ENCODE results near the gene NCF4. TPM values are rescaled to one million over a fixed set of nuclear protein-coding genes. Genes with fewer than 3 reads are reported as not detected.

The NCF4 gene
- total RNA-seq, 2 experiments from 2014 or later = 44.1 to 48.2 TPM

DNA sequence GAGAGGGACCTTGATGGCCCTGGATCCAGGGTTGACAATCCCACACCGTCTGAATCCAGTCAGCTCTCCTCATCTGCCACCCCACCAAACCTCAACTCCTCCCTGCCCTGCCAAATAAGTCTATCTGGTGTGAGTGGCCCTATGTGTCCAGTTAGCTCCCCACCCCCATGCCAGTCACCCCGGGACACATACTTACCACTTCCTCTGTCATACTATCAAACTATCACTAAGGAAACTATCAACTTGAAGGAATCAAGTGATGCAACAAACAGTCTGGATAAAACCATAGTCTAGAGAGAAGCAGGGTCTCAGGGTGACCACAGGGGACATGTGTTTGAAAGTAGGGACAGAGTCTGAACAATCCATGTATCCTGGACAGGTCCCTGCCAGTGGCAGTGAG lies 39.4 kb downstream of the NCF4 start:
- POLR2A ChIA-PET = interaction anchor here (1.2 kb wide), 1 partner anchor 9 kb away, joined by 3 read pairs; no protein-coding TSS in a partner anchor
- ATAC-seq = no peak
- DNase-seq = no peak
- H3K4me1 Mint-ChIP-seq (ENCODE audit: low read depth) = peaks cover 40% of the 10 kb centered on the region
- CTCF ChIA-PET = interaction anchor here (0.9 to 3.0 kb wide), 5 partner anchors 26 to 77 kb away, joined by 3 to 9 read pairs (median 7); partner anchors contain the start of gene NCF4
- H3K9me3 Mint-ChIP-seq (ENCODE audit: insufficient read depth) = no peaks in the 10 kb centered on the region
- H3K36me3 Mint-ChIP-seq (ENCODE audit: low read depth) = peaks cover 11% of the 10 kb centered on the region
- H3K27me3 Mint-ChIP-seq (ENCODE audit: low read depth) = peaks cover 8% of the 10 kb centered on the region
- H3K27ac Mint-ChIP-seq = peak overlapping the region; percentile 80
- no peak overlapping the region for H3K4me3 Mint-ChIP-seq

DNA sequence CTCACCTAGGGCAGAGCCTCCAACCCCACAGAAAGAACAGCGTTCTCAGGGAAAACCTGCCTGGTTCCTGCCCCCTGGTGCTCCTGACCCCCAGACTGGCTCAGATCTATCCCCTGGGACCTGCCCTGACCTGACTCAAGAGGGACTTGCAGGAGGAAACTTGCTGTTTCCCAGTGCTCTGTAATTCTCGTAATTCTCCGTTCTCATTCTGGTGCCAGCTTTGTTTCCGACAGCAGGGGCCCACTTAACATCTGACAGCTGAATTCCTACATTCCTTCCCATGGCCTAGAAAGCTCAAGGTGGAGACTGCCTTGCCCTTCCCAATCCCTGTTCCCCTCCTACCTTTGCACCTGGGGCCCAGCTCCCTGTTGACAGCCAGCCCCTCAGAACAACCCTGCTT lies 40.1 kb downstream of the NCF4 start:
- Mint-ChIP-seq H3K4me3 (peak overlapping the region; percentile 16), H3K27me3 (ENCODE audit: low read depth) (peaks cover 8% of the 10 kb centered on the region), H3K9me3 (ENCODE audit: insufficient read depth) (no peaks in the 10 kb centered on the region), H3K36me3 (ENCODE audit: low read depth) (peaks cover 9% of the 10 kb centered on the region), H3K4me1 (ENCODE audit: low read depth) (peaks cover 40% of the 10 kb centered on the region), H3K27ac (peak overlapping the region; percentile 80)
- CTCF ChIA-PET = interaction anchor here (1.6 to 3.0 kb wide), 5 partner anchors 26 to 77 kb away, joined by 5 to 9 read pairs (median 7); no protein-coding TSS in a partner anchor
- DNase-seq (no peak), ATAC-seq (no peak)
- POLR2A ChIA-PET = interaction anchor here (1.2 kb wide), 2 partner anchors 8 to 9 kb away, joined by 3 read pairs; no protein-coding TSS in a partner anchor

DNA sequence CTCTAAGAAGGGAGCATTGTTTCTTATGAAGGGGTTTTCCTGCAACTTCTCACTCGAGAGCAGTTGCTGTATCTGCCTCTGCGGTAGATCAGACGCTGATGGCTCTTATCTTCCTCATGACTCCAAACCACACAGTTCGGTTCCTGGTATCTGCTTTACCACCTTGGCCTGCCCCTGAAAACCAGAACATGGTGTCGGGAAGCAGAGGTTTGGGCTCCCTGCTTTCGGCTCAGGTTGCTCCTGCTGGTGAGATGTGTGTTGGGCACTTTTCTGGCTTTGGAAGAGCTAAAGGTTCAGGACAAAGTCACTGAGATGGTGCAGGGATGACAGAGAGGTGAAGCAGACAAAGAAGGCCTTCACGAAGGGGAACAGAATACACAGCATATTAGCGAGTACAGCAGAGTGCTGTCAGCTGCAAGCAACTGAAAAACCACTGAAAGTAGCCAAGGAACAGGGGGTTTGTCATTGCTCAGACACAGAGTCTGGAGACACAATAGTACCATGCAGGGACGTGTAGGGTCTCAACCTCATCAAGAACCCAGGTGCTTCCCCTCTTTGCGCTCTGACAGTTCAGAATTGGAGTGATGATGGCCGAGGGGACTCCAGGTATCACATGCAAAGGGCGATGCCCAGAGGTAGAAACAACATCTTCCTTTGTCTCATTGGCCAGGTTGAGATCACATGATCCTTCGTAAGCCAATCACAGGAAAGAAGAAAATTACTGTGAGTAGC lies 40.8 kb downstream of the NCF4 start:
- DNase-seq = peak; percentile 41
- H3K4me3 Mint-ChIP-seq = peak overlapping the region; percentile 16
- peaks cover 40% of the 10 kb centered on the region for H3K4me1 Mint-ChIP-seq (ENCODE audit: low read depth)
- H3K36me3 Mint-ChIP-seq (ENCODE audit: low read depth) = peaks cover 9% of the 10 kb centered on the region
- peak; percentile 70 for ATAC-seq
- ChIA-PET CTCF (interaction anchor here (1.0 to 3.0 kb wide), 6 partner anchors 26 to 76 kb away, joined by 3 to 8 read pairs (median 6); no protein-coding TSS in a partner anchor), POLR2A (interaction anchor here (1.1 to 1.2 kb wide), 2 partner anchors 9 to 41 kb away, joined by 3 to 4 read pairs; partner anchors contain the start of gene NCF4)
- peaks cover 11% of the 10 kb centered on the region for H3K27me3 Mint-ChIP-seq (ENCODE audit: low read depth)
- H3K9me3 Mint-ChIP-seq (ENCODE audit: insufficient read depth) = no peaks in the 10 kb centered on the region
- H3K27ac Mint-ChIP-seq = peak overlapping the region; percentile 80

DNA sequence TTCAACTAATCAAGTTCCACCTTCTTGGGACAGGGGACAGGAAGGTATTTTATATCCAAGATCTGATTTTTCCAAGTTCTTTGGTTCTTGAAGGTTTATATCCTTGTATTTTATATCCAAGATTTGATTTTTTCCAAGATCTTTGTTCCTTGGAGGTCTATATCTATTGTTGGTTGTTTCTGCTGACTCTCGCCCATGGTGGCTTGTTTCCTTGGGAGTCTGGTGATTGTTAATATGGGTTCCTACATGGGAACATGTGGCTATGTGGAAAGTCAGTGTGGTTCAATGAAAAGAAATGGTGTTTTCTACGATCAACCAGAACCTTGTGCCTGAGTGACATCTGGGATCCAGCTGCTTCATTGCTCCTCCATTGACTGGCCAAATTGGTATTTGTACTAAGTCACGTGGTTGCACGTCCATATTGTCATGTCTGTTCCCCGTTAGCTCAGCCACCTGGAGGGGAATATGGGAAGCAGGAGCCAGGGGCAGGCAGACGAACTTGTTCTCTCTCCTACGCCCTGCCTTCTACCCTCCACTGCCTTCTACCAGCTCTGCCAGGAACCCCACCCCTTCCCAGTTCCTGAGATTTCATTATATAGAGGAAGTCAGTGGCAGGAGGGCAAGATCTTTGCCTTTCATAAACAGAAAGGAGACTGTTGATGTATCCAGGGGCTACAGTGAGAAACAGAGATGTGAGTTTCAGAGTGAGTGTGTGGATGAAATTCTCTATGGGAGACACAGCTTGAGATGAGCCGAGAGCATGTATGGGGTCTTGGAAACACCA lies 41.5 kb downstream of the NCF4 start:
- DNase-seq = no peak
- ATAC-seq = no peak
- Mint-ChIP-seq H3K4me3 (no peak overlapping the region), H3K9me3 (ENCODE audit: insufficient read depth) (no peaks in the 10 kb centered on the region), H3K36me3 (ENCODE audit: low read depth) (peaks cover 6% of the 10 kb centered on the region), H3K27ac (peak overlapping the region; percentile 2), H3K27me3 (ENCODE audit: low read depth) (peaks cover 11% of the 10 kb centered on the region), H3K4me1 (ENCODE audit: low read depth) (peaks cover 37% of the 10 kb centered on the region)
- CTCF ChIA-PET = interaction anchor here (1.0 to 3.0 kb wide), 5 partner anchors 25 to 74 kb away, joined by 3 to 8 read pairs (median 5); no protein-coding TSS in a partner anchor
- POLR2A ChIA-PET = interaction anchor here (1.1 to 1.2 kb wide), 2 partner anchors 10 to 42 kb away, joined by 3 to 4 read pairs; partner anchors contain the start of gene NCF4

DNA sequence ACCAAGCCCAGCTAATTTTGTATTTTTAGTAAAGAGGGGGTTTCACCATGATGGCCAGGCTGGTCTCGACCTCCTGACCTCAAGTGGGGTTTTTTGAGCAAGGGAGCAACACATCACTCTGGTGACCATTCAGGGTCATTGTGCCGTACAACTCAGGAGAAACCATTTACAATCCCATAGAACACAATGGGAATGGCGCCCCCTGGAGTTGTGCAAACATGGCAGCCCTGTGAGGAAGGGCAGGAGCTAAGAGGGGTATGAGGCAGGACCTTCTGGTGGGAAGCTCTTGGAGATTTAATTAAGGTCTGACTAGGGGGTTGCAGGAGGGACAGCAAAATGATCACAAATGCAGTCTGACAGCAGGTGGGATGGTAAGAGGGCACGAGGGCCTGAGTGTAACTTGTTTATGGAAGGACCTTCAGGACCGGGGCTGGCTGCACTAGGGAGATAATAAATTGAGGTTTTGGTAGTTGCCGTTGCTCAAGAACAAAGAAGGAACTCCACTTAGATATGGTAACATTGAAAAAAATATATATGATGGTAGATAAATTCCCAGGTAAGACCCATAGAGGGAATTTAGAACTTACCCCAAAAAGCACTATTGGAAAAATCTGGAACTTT lies 43.6 kb downstream of the NCF4 start:
- ChIA-PET POLR2A (interaction anchor here (0.6 kb wide), 1 partner anchor 34 kb away, joined by 3 read pairs; no protein-coding TSS in a partner anchor), CTCF (interaction anchor here (0.7 to 1.0 kb wide), 2 partner anchors 48 to 358 kb away, joined by 3 to 4 read pairs; no protein-coding TSS in a partner anchor)
- no peak for DNase-seq
- H3K9me3 Mint-ChIP-seq (ENCODE audit: insufficient read depth) = no peaks in the 10 kb centered on the region
- H3K36me3 Mint-ChIP-seq (ENCODE audit: low read depth) = no peaks in the 10 kb centered on the region
- peaks cover 28% of the 10 kb centered on the region for H3K4me1 Mint-ChIP-seq (ENCODE audit: low read depth)
- no peak overlapping the region for H3K4me3 Mint-ChIP-seq
- no peak for ATAC-seq
- no peak overlapping the region for H3K27ac Mint-ChIP-seq
- peaks cover 18% of the 10 kb centered on the region for H3K27me3 Mint-ChIP-seq (ENCODE audit: low read depth)

DNA sequence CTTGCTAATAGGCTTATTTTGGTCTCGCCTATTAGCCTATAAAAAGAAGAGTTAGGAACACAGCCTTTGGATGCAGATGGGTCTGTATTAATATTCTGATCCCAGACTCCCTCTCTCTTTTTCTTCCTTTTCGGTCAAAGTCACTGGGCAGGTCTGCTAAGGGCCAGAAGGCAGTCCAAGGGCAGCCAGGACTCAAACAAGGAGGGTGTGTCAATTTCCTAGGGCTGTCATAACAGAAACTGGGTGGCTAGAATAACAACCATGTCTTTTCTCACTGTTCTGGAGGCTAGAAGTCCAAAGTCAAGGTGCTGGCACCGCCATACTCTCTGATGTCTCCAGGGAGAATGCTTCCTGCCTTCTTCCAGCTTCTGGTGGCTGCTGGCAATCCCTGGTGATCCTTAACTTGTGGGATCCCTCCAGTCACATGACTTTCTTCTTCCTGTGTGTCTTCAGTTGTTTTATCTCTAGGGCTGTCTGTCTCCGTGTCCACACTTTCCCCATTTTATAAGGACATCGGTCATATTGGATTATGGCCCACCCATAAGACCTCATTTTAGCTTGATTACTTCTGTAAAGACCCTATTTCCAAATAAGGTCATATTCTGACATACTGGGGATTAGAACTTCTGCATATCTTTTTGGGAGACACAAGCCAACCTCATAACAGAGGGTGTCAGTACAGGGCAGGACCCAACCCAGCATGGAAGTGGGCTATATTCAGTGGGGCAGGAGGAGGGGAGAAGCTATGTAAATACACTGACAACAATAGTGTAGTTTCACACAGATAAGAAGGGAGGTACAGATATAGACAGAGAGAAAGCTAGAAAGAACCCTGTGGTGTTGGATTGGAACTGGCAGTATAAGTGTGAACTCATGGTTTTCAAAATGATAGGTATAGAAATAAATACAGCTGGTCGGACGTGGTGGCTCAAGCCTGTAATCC lies 46.7 kb downstream of the NCF4 start:
- POLR2A ChIA-PET = interaction anchor here (0.6 kb wide), 1 partner anchor 192 kb away, joined by 6 read pairs; no protein-coding TSS in a partner anchor
- CTCF ChIA-PET = interaction anchor here (1.5 to 3.8 kb wide), 2 partner anchors 51 to 54 kb away, joined by 4 to 11 read pairs; no protein-coding TSS in a partner anchor
- H3K4me1 Mint-ChIP-seq (ENCODE audit: low read depth) = peaks cover 2% of the 10 kb centered on the region
- no peak overlapping the region for H3K27ac Mint-ChIP-seq
- H3K4me3 Mint-ChIP-seq = no peak overlapping the region
- no peaks in the 10 kb centered on the region for H3K36me3 Mint-ChIP-seq (ENCODE audit: low read depth)
- DNase-seq (no peak), ATAC-seq (no peak)
- no peaks in the 10 kb centered on the region for H3K9me3 Mint-ChIP-seq (ENCODE audit: insufficient read depth)
- peaks cover 37% of the 10 kb centered on the region for H3K27me3 Mint-ChIP-seq (ENCODE audit: low read depth)

DNA sequence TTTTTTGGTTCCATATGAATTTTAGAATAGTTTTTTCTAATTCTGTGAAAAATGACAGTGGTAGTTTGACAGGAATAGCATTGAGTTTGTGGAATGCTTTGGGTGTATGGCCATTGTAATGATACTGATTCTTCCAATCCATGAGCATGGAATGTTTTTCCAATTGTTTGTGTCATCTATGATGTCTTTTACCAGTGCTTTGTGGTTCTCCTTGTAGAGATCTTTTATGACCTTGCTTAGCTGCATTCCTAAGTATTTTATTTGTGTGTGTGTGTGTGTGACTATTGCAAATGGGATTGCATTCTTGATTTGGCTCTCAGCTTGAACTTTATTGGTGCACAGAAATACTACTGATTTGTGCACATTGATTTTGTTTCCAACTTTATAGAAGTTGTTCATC lies 49.7 kb downstream of the NCF4 start:
- no peak overlapping the region for H3K4me3 Mint-ChIP-seq
- no peak overlapping the region for H3K27ac Mint-ChIP-seq
- CTCF ChIA-PET = interaction anchor here (3.8 kb wide), 1 partner anchor 54 kb away, joined by 11 read pairs; no protein-coding TSS in a partner anchor
- POLR2A ChIA-PET = no interaction called here
- no peak for ATAC-seq
- peaks cover 34% of the 10 kb centered on the region for H3K27me3 Mint-ChIP-seq (ENCODE audit: low read depth)
- no peaks in the 10 kb centered on the region for H3K4me1 Mint-ChIP-seq (ENCODE audit: low read depth)
- H3K36me3 Mint-ChIP-seq (ENCODE audit: low read depth) = no peaks in the 10 kb centered on the region
- no peak for DNase-seq
- H3K9me3 Mint-ChIP-seq (ENCODE audit: insufficient read depth) = no peaks in the 10 kb centered on the region

DNA sequence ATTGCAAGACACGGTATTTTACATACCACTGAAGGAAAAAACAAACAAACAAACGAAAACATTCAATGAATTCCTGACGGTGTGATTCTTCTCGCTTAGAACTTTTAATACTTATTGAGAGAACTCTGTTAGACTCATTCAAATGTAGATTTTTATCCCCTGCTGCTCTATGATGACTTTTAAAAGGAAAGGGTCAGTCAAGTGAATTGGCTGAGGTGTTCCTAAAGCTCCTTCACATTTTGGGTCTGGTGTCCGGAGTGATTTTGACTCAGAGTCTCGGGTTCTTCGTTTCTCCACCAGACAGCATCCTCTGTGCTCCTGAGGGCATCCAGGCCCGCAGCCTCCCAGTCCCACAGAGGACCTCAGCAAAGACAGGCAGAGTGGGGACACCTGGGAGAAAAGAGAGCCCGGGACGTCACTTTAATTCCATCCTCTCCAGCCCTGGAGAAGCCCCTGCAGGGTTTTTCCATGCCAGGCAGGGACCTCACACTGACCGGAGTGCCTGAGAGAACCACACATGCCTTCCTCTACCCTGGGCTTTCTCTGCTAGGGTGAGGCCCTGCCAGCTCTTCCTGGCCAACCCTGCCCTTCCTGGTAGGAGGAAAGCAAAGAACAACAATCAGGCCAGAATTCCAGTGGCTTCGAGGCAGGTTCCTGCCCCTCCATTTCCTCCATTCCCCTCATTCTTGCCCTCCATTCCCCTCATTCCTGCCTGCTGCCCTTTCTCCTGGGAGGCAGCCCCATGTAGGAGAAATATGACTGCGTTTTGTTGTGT lies 51.3 kb downstream of the NCF4 start:
- ChIA-PET POLR2A (no interaction called here), CTCF (no interaction called here)
- no peaks in the 10 kb centered on the region for H3K36me3 Mint-ChIP-seq (ENCODE audit: low read depth)

DNA sequence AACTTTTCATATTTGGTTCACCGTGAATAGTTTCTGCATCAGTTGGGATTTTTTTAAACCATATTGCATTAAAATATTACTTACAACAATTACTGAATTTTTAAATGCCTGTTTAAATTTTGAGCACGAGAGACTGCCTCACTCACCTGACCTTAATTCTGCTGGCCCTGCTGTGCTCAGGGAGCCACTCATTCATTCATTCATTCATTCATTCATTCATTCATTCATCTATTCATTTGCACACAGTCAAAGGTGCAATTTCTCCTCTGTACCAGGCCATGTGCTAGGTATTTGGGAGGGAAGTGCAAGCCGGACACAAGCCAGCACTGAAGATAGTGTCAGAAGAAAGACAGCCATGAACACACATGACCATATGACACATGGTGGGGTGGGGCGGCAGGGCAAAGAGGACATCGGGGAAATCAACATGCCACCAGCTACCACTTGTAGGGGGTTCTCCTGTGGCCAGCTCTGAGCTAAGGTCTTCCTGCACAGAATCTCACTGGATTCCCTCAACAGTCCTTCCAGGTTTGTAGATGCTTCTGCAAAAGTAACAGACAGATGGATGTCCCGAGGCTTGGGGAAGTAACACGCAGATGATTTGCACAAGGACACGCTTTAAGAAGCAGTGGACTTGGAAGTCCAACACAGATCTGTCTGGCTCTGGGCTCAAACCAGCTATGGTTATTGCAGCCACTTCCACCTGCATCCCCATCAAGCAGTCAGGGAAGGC lies 52.1 kb downstream of the NCF4 start:
- Mint-ChIP-seq H3K27me3 (ENCODE audit: low read depth) (peaks cover 34% of the 10 kb centered on the region), H3K27ac (no peak overlapping the region), H3K4me1 (ENCODE audit: low read depth) (no peaks in the 10 kb centered on the region), H3K9me3 (ENCODE audit: insufficient read depth) (no peaks in the 10 kb centered on the region), H3K4me3 (no peak overlapping the region), H3K36me3 (ENCODE audit: low read depth) (no peaks in the 10 kb centered on the region)
- no peak for ATAC-seq
- ChIA-PET POLR2A (no interaction called here), CTCF (interaction anchor here (1.5 kb wide), 1 partner anchor 57 kb away, joined by 6 read pairs; no protein-coding TSS in a partner anchor)
- DNase-seq = no peak

More for the DNA sequence above, 51.3 kb downstream of the NCF4 start:
- no peaks in the 10 kb centered on the region for H3K4me1 Mint-ChIP-seq (ENCODE audit: low read depth)
- ATAC-seq (no peak), DNase-seq (no peak)
- no peaks in the 10 kb centered on the region for H3K9me3 Mint-ChIP-seq (ENCODE audit: insufficient read depth)
- peaks cover 35% of the 10 kb centered on the region for H3K27me3 Mint-ChIP-seq (ENCODE audit: low read depth)
- H3K4me3 Mint-ChIP-seq = no peak overlapping the region
- H3K27ac Mint-ChIP-seq = no peak overlapping the region
